ENCODE results near the gene SMO.

Gene SMO

DNA sequence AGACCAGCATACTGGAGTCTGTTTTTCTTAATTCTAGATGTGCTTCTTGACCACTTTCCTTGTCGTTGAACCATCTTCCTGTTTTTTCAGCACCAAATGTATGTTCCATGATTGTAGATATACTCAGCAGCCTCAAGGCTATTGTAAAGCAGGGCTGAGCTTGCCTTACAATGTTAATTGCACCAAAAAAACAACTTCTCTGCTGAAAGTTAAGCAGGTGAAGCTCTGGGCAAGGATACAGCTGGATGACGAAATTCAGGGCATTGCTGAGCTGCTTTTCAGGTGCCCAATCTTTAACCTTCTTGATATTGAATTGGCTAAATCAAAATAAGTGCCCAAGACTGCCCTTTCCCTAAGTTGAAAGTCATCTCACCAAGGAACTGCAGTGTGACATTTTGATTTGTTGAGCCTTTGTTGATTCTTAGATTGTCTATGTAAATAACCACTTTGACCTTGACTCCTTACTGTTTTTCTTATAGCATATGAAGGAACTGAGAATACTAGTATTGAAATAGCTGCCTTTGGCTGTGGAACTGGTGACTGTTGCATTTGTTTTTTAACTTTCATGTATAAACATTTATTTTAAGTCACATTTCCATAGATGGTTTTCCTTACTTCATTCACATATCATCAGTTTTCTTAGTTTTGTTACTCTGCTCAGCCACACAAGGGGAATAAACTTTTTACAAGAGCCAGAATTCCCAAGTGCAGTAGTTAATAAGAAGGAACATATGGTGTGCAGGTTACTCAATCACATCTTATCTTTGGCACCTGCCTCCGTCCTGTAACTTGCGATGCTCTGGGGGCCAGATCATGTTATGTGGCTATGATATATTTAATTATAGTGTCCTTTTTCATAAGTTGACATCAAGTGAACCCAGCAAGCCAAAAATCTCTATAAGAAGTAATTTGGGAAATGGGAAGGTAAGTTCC is 39.5 kb downstream of the SMO start:
- no peaks in the 10 kb centered on the region for H3K79me2 ChIP-seq (ENCODE audit: insufficient read depth, low read length)

GRCh38 chr7:129228633-129229032 is 40.2 kb downstream of the SMO start:
- Histone ChIP-seq H3F3A (ENCODE audit: insufficient read depth, low read length) (no peaks in the 10 kb centered on the region), H3K9me2 (ENCODE audit: low read depth, low read length) (no peaks in the 10 kb centered on the region), H3K27ac (ENCODE audit: low read depth, low read length, poor library complexity, severe bottlenecking) (no peak overlapping the region), H3K36me3 (ENCODE audit: insufficient read depth, low read length) (no peaks in the 10 kb centered on the region), H3K79me2 (ENCODE audit: insufficient read depth, low read length) (no peaks in the 10 kb centered on the region), H3K4me1 (ENCODE audit: insufficient read depth, low read length, severe bottlenecking) (peaks cover 17% of the 10 kb centered on the region), H3K4me3 (ENCODE audit: low read depth, low read length, poor library complexity, severe bottlenecking) (no peak overlapping the region), H2AFZ (ENCODE audit: low read length) (no peak overlapping the region), H3K9me3 (ENCODE audit: low read length) (no peaks in the 10 kb centered on the region), H3K4me2 (ENCODE audit: low read length) (no peak overlapping the region), H4K20me1 (ENCODE audit: insufficient read depth, low read length) (no peaks in the 10 kb centered on the region), H3K9ac (ENCODE audit: low read length) (no peak overlapping the region), H3K27me3 (ENCODE audit: insufficient read depth, low read length) (no peaks in the 10 kb centered on the region)
- TF ChIP-seq, protein P1, sequence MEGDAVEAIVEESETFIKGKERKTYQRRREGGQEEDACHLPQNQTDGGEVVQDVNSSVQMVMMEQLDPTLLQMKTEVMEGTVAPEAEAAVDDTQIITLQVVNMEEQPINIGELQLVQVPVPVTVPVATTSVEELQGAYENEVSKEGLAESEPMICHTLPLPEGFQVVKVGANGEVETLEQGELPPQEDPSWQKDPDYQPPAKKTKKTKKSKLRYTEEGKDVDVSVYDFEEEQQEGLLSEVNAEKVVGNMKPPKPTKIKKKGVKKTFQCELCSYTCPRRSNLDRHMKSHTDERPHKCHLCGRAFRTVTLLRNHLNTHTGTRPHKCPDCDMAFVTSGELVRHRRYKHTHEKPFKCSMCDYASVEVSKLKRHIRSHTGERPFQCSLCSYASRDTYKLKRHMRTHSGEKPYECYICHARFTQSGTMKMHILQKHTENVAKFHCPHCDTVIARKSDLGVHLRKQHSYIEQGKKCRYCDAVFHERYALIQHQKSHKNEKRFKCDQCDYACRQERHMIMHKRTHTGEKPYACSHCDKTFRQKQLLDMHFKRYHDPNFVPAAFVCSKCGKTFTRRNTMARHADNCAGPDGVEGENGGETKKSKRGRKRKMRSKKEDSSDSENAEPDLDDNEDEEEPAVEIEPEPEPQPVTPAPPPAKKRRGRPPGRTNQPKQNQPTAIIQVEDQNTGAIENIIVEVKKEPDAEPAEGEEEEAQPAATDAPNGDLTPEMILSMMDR (IDR thresholded peaks at IDR 0.05; ENCODE audit: low read length), result no peak
- no peak for TF ChIP-seq EZH2 (IDR thresholded peaks at IDR 0.05; ENCODE audit: borderline replicate concordance, low read length)

More for the DNA sequence above, 39.5 kb downstream of the SMO start:
- no peak overlapping the region for H3K4me2 ChIP-seq (ENCODE audit: low read length)
- no peak overlapping the region for H3K4me3 ChIP-seq (ENCODE audit: low read depth, low read length, poor library complexity, severe bottlenecking)
- no peaks in the 10 kb centered on the region for H3K27me3 ChIP-seq (ENCODE audit: insufficient read depth, low read length)
- H2AFZ ChIP-seq (ENCODE audit: low read length), result no peak overlapping the region
- H3K4me1 ChIP-seq (ENCODE audit: insufficient read depth, low read length, severe bottlenecking), result peaks cover 17% of the 10 kb centered on the region
- no peaks in the 10 kb centered on the region for H4K20me1 ChIP-seq (ENCODE audit: insufficient read depth, low read length)
- H3K9me3 ChIP-seq (ENCODE audit: low read length), result no peaks in the 10 kb centered on the region
- no peaks in the 10 kb centered on the region for H3F3A ChIP-seq (ENCODE audit: insufficient read depth, low read length)
- H3K9ac ChIP-seq (ENCODE audit: low read length), result no peak overlapping the region
- no peak for TF ChIP-seq EZH2 (IDR thresholded peaks at IDR 0.05; ENCODE audit: borderline replicate concordance, low read length)
- TF ChIP-seq, protein P1 (IDR thresholded peaks at IDR 0.05; ENCODE audit: low read length), result no peak
- no peaks in the 10 kb centered on the region for H3K36me3 ChIP-seq (ENCODE audit: insufficient read depth, low read length)
- no peaks in the 10 kb centered on the region for H3K9me2 ChIP-seq (ENCODE audit: low read depth, low read length)
- H3K27ac ChIP-seq (ENCODE audit: low read depth, low read length, poor library complexity, severe bottlenecking), result no peak overlapping the region

GRCh38 chr7:129231666-129232065 is 43.2 kb downstream of the SMO start:
- Histone ChIP-seq H3K9me2 (ENCODE audit: low read depth, low read length) (no peaks in the 10 kb centered on the region), H3K79me2 (ENCODE audit: insufficient read depth, low read length) (no peaks in the 10 kb centered on the region), H4K20me1 (ENCODE audit: insufficient read depth, low read length) (no peaks in the 10 kb centered on the region), H2AFZ (ENCODE audit: low read length) (no peak overlapping the region), H3K4me1 (ENCODE audit: insufficient read depth, low read length, severe bottlenecking) (no peaks in the 10 kb centered on the region), H3K27ac (ENCODE audit: low read depth, low read length, poor library complexity, severe bottlenecking) (no peak overlapping the region), H3K27me3 (ENCODE audit: insufficient read depth, low read length) (no peaks in the 10 kb centered on the region), H3K9me3 (ENCODE audit: low read length) (no peaks in the 10 kb centered on the region), H3K9ac (ENCODE audit: low read length) (no peak overlapping the region), H3K36me3 (ENCODE audit: insufficient read depth, low read length) (no peaks in the 10 kb centered on the region), H3K4me3 (ENCODE audit: low read depth, low read length, poor library complexity, severe bottlenecking) (no peak overlapping the region), H3F3A (ENCODE audit: insufficient read depth, low read length) (no peaks in the 10 kb centered on the region), H3K4me2 (ENCODE audit: low read length) (no peak overlapping the region)
- TF ChIP-seq, protein P1 (IDR thresholded peaks at IDR 0.05; ENCODE audit: low read length), result no peak
- no peak for TF ChIP-seq EZH2 (IDR thresholded peaks at IDR 0.05; ENCODE audit: borderline replicate concordance, low read length)

Measured in OCI-LY1 (cell line).